ENCODE data around the gene SERP1.

DNA sequence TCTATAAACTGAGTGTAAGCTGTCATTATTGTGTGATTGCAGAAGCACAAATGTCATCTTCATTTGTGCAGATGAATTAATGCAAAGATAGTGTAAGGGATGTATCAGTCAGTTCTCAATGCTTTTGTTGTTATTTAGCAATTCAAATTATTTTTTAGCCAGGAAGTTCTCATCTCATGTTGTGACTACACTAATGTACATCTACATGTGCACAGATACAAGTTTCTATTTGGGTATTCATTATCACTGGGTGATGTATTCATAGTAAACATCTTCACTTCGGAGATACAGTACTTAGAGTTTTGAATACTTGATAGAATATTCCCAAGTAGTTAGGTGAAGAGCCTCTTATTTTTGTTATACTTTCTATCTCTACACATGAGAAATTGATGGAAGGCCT, 11.4 kb upstream of the SERP1 start:
- TF ChIP-seq, protein P1, sequence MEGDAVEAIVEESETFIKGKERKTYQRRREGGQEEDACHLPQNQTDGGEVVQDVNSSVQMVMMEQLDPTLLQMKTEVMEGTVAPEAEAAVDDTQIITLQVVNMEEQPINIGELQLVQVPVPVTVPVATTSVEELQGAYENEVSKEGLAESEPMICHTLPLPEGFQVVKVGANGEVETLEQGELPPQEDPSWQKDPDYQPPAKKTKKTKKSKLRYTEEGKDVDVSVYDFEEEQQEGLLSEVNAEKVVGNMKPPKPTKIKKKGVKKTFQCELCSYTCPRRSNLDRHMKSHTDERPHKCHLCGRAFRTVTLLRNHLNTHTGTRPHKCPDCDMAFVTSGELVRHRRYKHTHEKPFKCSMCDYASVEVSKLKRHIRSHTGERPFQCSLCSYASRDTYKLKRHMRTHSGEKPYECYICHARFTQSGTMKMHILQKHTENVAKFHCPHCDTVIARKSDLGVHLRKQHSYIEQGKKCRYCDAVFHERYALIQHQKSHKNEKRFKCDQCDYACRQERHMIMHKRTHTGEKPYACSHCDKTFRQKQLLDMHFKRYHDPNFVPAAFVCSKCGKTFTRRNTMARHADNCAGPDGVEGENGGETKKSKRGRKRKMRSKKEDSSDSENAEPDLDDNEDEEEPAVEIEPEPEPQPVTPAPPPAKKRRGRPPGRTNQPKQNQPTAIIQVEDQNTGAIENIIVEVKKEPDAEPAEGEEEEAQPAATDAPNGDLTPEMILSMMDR (conservative IDR thresholded peaks at IDR 0.05), result no peak
- no peak for TF ChIP-seq ZFX (IDR thresholded peaks at IDR 0.05)
